T1000 (cell line): ENCODE measurements around the gene LRP2.
"Not testable (repeated sequence)": the region's sequence is repeated elsewhere in the genome, so short reads cannot be mapped to it uniquely, and the experiment has no call there.

ENCODE experiments used
- DNase-seq: peaks from one replicate; lab custom pipeline; 2025; ENCODE audit warnings: mixed read lengths; lab: John Stamatoyannopoulos, UW

LRP2 gene

GRCh38 chr2:169362118-169362893, at the start of gene LRP2:
TSS of gene LRP2 (minus strand) at chr2:169362534. CDS start at chr2:169362399, 135 bp downstream.
- no peak for DNase-seq

GRCh38 chr2:169406891-169407290, 44.6 kb upstream of the LRP2 start:
- DNase-seq: no peak

DNA sequence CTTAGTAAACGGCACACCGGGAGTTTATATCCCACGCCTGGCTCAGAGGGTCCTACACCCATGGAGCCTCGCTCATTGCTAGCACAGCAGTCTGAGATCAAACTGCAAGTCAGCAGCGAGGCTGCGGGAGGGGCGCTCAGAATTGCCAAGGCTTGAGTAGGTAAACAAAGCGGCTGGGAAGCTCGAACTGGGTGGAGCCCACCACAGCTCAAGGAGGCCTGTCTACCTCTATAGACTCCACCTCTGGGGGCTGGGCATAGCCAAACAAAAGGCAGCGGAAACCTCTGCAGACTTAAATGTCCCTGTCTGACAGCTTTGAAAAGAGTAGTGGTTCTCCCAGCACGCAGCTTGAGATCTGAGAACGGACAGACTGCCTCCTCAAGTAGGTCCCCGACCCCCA, 37.2 kb upstream of the LRP2 start:
- not testable (repeated sequence) for DNase-seq

GRCh38 chr2:169397697-169398096, 35.4 kb upstream of the LRP2 start:
- no peak for DNase-seq

DNA sequence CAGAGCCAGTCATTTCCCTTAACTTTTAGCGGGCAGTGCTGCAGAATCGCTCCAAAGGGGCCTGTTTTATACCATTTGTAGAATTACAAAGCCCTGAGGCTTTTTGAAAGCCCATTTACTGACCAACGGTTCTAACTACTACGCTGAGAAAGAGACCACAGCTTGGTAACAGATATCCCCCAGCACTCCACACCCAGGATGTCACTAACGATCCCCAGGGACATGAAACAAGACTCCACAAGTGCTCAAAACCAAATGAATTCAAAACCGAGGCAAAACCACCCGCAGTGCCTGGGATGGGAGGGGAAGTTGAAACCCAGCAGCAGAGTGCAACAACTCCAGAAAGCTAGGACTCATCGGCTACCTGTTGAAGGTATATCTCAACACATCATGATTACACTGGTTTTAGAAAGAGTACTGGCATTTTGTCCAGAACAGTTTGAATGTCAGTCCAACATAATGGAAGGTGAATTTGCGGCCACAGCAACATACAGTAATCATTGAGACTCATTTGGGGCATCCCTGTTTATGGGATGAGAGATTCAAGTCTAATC, 33.6 kb upstream of the LRP2 start:
- DNase-seq: no peak

GRCh38 chr2:169393068-169393590, 30.8 kb upstream of the LRP2 start:
- no peak for DNase-seq

GRCh38 chr2:169391236-169391635, 28.9 kb upstream of the LRP2 start:
- no peak for DNase-seq

DNA sequence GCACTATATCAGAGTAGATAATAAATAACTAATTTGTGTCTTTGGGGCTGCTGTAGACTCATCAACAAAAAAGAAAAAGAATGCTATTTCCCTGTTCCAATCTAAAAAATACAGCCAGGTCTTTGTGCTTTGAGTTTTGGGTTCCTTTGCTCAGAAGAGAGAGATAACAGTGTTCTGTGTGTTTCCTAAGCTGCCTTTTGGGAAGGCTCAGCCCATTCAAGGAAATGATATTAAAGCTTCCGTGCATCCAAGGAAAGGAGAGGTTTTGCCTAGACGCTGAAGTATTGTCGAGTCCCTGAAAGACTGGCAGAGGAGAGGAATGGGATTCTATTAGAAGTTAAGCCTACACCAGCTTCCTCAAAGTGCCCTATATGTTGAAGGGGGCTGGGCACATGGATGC, 25.8 kb upstream of the LRP2 start:
- no peak for DNase-seq

GRCh38 chr2:169386722-169387121, 24.4 kb upstream of the LRP2 start:
- DNase-seq: no peak

- no peak for DNase-seq
These were observed 22.5 kb upstream of the LRP2 start for GRCh38 chr2:169384816-169385215.

GRCh38 chr2:169372561-169372960, 10.2 kb upstream of the LRP2 start:
- DNase-seq: no peak

GRCh38 chr2:169366066-169366465, 3.7 kb upstream of the LRP2 start:
- DNase-seq: no peak

DNA sequence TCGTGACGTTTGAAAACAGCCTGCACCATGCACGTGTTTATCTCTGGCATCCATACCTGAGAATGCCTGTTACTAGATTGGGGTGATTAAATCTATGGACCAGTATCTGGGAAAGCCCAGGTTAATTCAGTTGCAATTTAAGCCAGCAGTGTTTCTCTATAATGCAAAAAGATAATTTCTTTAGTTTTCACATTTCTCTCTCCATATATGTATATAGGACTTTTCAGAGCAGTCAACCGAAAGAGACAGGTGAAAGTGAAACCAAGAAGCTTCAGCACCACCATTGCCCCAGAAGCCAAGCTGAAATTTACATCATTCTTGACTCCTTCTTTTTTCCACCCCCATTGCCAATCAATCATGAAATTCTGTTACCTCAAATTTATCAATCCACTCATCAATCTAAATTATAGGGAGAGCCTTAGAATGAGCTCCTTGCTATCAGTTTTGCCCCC, 2.7 kb upstream of the LRP2 start:
- DNase-seq: no peak

- DNase-seq: no peak
These were observed 1.3 kb upstream of the LRP2 start for GRCh38 chr2:169363560-169364150.

- no peak for DNase-seq
These were observed 693 bp upstream of the LRP2 start for GRCh38 chr2:169362894-169363559.

GRCh38 chr2:169361706-169362117, 622 bp downstream of the LRP2 start:
- DNase-seq: no peak

DNA sequence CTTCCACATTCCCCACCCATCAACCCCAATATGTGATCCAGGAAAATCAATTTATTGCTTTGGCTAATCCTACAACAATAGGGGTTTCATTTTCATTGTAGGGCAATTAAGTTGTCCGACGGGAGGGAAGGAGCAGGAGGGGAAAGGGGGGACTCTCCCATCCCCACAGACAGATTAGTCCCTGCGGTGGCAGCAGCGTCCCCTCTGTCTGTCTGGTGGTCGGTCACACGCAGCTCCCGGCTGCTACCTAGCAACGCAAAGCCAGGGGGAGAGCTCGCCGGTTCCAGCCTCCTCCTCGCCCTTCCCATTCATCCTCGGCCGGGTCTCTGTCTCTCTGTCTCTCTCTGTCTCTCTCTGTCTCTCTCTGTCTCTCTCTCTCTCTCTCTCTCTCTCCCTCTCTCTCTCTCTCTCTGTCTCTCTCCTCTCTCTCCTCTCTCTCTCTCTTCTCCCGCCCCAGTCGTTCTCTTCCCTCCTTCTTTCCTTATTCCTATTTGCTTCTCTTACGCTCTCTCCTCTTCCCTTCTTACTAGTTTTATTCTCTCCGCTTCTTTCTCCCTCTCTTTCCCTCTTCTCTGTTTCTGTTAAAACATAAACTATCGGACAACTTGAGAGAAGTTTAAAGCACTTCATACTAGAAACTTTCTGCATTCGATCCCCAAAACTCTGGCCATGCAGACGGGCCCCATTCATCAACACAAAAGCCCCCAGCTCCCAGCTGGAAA, 1.2 kb downstream of the LRP2 start:
- no peak for DNase-seq

GRCh38 chr2:169358016-169358415, 4.3 kb downstream of the LRP2 start:
- no peak for DNase-seq

DNA sequence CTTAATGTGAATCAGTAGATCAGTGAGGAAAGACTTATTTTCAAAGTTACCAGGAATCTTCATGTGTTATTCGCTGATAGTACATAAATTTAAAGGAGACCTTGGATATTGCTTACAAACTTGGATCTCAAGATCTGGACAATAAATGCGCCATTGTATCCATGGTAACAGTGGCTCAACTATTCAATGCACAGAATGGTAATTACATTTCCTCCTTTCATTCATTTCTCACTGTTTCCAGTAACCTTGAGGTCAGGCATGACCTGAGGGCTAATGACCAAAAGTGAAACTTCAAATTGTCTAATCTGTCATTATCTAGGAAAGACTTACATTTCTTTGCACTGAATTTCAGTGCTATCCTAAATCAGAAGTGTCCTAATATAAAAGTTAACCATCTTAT, 8.1 kb downstream of the LRP2 start:
- no peak for DNase-seq

- no peak for DNase-seq
These were observed 10.6 kb downstream of the LRP2 start for GRCh38 chr2:169351725-169352124.

DNA sequence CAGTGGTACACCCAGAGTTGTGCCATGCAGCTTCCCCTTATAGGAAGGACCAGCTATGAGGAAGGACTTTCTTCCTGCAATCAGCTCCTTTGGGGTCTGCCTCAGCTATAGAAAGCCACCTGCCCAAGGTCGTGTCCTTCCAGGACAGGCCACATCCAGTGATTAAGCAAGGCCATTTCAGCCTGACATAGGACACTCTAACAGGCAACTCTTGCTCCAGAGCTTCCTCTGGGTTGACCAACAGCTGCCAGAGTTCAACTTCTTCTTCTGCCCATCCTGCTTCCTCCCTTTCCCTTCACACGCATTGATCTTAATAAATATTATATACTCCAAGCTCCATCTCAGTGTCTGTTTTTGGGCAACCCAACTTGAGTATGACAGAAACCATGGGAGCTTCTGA, 12.8 kb downstream of the LRP2 start:
- no peak for DNase-seq
